GM23338 (cell line): ENCODE measurements around the gene PCBP3. TPM values are rescaled to one million over a fixed set of nuclear protein-coding genes. Genes with fewer than 3 reads are reported as not detected.

Source experiments
- ATAC-seq: fragments of 200-7000 bp; cut with Tn5 transposase; 3 replicates; pipeline ENCODE4 v1.9.1; 2020
- DNase-seq: peaks from one replicate; pipeline ENCODE4 v3.0.0-alpha.2; 2015; ENCODE audit warnings: low spot score
- H2AFZ ChIP-seq: fragments of 200-600 bp; sonication (generic); 2 replicates; pipeline ENCODE4 v1.8.0; 2016; ENCODE audit warnings: antibody characterized with exemption, mild to moderate bottlenecking, moderate library complexity
- H3F3A ChIP-seq: fragments of 200-600 bp; sonication (generic); replicated peaks from 2 replicates; pipeline ENCODE4 v1.8.0; 2017; ENCODE audit warnings: antibody characterized with exemption, mixed run types, low read depth
- H3K27ac ChIP-seq: fragments of 200-600 bp; sonication (generic); 2 replicates; pipeline ENCODE4 v1.6.1; 2016; ENCODE audit warnings: low read depth
- H3K27me3 ChIP-seq: fragments of 200-600 bp; sonication (generic); 2 replicates; pipeline ENCODE4 v1.8.0; 2016; ENCODE audit warnings: mild to moderate bottlenecking, mixed run types, moderate library complexity; ENCODE audit not compliant: insufficient read depth
- H3K36me3 ChIP-seq: fragments of 200-600 bp; sonication (generic); 2 replicates; pipeline ENCODE4 v1.8.0; 2016; ENCODE audit warnings: mild to moderate bottlenecking; ENCODE audit not compliant: insufficient read depth
- H3K4me1 ChIP-seq: fragments of 200-600 bp; sonication (generic); 2 replicates; pipeline ENCODE4 v1.8.0; 2016; ENCODE audit warnings: mild to moderate bottlenecking, moderate library complexity; ENCODE audit not compliant: insufficient read depth
- H3K4me2 ChIP-seq: fragments of 200-600 bp; sonication (generic); 2 replicates; pipeline ENCODE4 v1.7.1; 2017; ENCODE audit warnings: mixed run types
- H3K4me3 ChIP-seq: fragments of 200-600 bp; sonication (generic); 2 replicates; pipeline ENCODE4 v1.6.1; 2016; ENCODE audit warnings: mixed run types
- H3K79me2 ChIP-seq: fragments of 200-600 bp; sonication (generic); replicated peaks from 2 replicates; pipeline ENCODE4 v1.8.0; 2017; ENCODE audit warnings: mild to moderate bottlenecking; ENCODE audit not compliant: insufficient read depth
- H3K9me2 ChIP-seq: fragments of 200-600 bp; sonication (generic); 2 replicates; pipeline ENCODE4 v1.8.0; 2017; ENCODE audit not compliant: insufficient read depth
- H4K20me1 ChIP-seq: fragments of 200-600 bp; sonication (generic); replicated peaks from 2 replicates; pipeline ENCODE4 v1.8.0; 2017; ENCODE audit warnings: mild to moderate bottlenecking; ENCODE audit not compliant: insufficient read depth
- H3K27ac Mint-ChIP-seq: 2 replicates; pipeline ENCODE4 v1.8.0; 2020; ENCODE audit warnings: inconsistent platforms, mild to moderate bottlenecking, moderate library complexity, mixed read lengths
- H3K27me3 Mint-ChIP-seq: 3 replicates; pipeline ENCODE4 v1.8.0; 2022; ENCODE audit warnings: low read depth, mild to moderate bottlenecking, moderate library complexity, mixed read lengths, inconsistent platforms; ENCODE audit not compliant: insufficient read depth, poor library complexity
- H3K36me3 Mint-ChIP-seq: 3 replicates; pipeline ENCODE4 v1.8.0; 2021; ENCODE audit warnings: low read depth, mild to moderate bottlenecking, inconsistent platforms, moderate library complexity, mixed read lengths
- H3K4me1 Mint-ChIP-seq: 3 replicates; pipeline ENCODE4 v1.8.0; 2020; ENCODE audit warnings: mild to moderate bottlenecking, inconsistent platforms, mixed read lengths
- H3K4me3 Mint-ChIP-seq: 3 replicates; pipeline ENCODE4 v1.8.0; 2021; ENCODE audit warnings: moderate library complexity, mild to moderate bottlenecking, inconsistent platforms, mixed read lengths
- H3K9me3 Mint-ChIP-seq: 3 replicates; pipeline ENCODE4 v1.8.0; 2020; ENCODE audit warnings: moderate library complexity, mild to moderate bottlenecking, inconsistent platforms, mixed read lengths
- CREB1 ChIP-seq: fragments of 250-450 bp; sonication (Bioruptor Pico); IDR thresholded peaks from 2 replicates; pipeline ENCODE4 v1.5.0; 2020; ENCODE audit warnings: low read depth, mild to moderate bottlenecking, moderate library complexity
- CTCF ChIP-seq, 2 experiments: fragments of 200-600 bp in 1 of 2; sonication (generic) in 1 of 2; conservative IDR thresholded peaks; 2 replicates each; pipeline versions ENCODE4 v1.5.1 to v1.6.1; 2016 to 2017; ENCODE audit warnings: antibody characterized with exemption in 2 of 2, low read depth in 2 of 2, mild to moderate bottlenecking in 2 of 2, moderate library complexity in 1 of 2
- EZH2 ChIP-seq: fragments of 200-600 bp; sonication (generic); IDR thresholded peaks from one replicate; pipeline ENCODE4 v1.8.0; 2017; ENCODE audit warnings: antibody characterized with exemption, mild to moderate bottlenecking, low read depth; ENCODE audit not compliant: unreplicated experiment
- JUNB ChIP-seq: IDR thresholded peaks from one replicate; pipeline ENCODE4 v1.6.1; 2016; ENCODE audit warnings: antibody characterized with exemption; ENCODE audit not compliant: unreplicated experiment
- NANOG ChIP-seq: IDR thresholded peaks from 2 replicates; pipeline ENCODE4 v1.6.1; 2016; ENCODE audit warnings: antibody characterized with exemption, borderline replicate concordance
- POLR2AphosphoS5 ChIP-seq: IDR thresholded peaks from 2 replicates; pipeline ENCODE4 v1.6.1; 2016; ENCODE audit warnings: antibody characterized with exemption, low read depth
- STAT1 ChIP-seq: IDR thresholded peaks from one replicate; pipeline ENCODE4 v1.6.1; 2016; ENCODE audit warnings: antibody characterized with exemption; ENCODE audit not compliant: unreplicated experiment
- ZNF331 ChIP-seq: fragments of 250-450 bp; sonication (Bioruptor Pico); IDR thresholded peaks from 2 replicates; pipeline ENCODE4 v1.5.0; 2020; ENCODE audit warnings: low read depth, mild to moderate bottlenecking, moderate library complexity
- polyA plus RNA-seq: library from polyadenylated mRNA; unstranded; fragments of >200 nt; fragmentation: Nextera tagmentation; extraction: Ambion mirVana; gene quantifications from 2 replicates; pipeline ENCODE4 v1.2.1, GENCODE V29; 2016
- total RNA-seq: library from RNA; depleted of rRNA; stranded (reverse); fragments of >200 nt; shearing (Covaris generic); gene quantifications from 2 replicates; pipeline ENCODE4 v1.2.3, GENCODE V29; 2014
- TF ChIP-seq, protein P1 (sequence below): IDR thresholded peaks from 2 replicates; pipeline ENCODE4 v1.6.1; 2016; ENCODE audit warnings: antibody characterized with exemption
- TF ChIP-seq, protein P2 (sequence below): fragments of 250-450 bp; sonication (Bioruptor Pico); IDR thresholded peaks from 2 replicates; pipeline ENCODE4 v1.5.0; 2020; ENCODE audit warnings: mild to moderate bottlenecking, moderate library complexity
- TF ChIP-seq, protein P3 (sequence below): IDR thresholded peaks from one replicate; pipeline ENCODE4 v1.6.1; 2018; ENCODE audit warnings: antibody characterized with exemption; ENCODE audit not compliant: unreplicated experiment

PCBP3 gene
- total and polyA plus RNA-seq, 2 experiments from 2014 or later, result 7.1 to 9.1 TPM

DNA sequence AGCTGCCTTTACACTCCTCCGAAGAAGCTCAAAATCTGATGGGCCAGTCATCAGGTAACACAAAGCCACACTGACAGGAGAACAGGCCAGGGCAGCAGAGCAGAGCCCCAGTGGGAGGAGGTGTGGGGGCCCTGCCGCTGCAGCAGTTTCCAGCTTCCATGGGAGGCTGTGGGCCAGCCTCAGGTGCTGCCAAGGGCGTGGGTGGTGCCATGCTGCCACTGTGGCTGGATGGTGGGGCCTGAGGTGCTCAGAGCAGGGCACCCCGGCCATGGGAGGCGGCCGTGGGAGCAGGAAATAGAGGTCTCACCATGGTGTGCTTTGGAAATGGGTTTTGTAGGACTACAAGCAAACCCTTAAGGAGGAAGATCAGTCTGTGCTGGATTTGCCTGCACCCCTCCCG lies 287.3 kb downstream of the PCBP3 start:
- H3K9me2 ChIP-seq, result no peaks in the 10 kb centered on the region
- H3K9me3 Mint-ChIP-seq, result peaks cover 29% of the 10 kb centered on the region

More for the DNA sequence above, 287.3 kb downstream of the PCBP3 start:
- ATAC-seq (no peak), DNase-seq (no peak)
- Histone ChIP-seq H3K27ac (no peak overlapping the region), H3K4me3 (no peak overlapping the region), H3F3A (no peaks in the 10 kb centered on the region), H3K79me2 (no peaks in the 10 kb centered on the region), H3K4me2 (no peak overlapping the region), H3K4me1 (no peaks in the 10 kb centered on the region), H2AFZ (no peak overlapping the region), H4K20me1 (no peaks in the 10 kb centered on the region), H3K36me3 (no peaks in the 10 kb centered on the region), H3K27me3 (no peaks in the 10 kb centered on the region)
- Mint-ChIP-seq H3K36me3 (peaks cover 14% of the 10 kb centered on the region), H3K27me3 (peaks cover 7% of the 10 kb centered on the region), H3K4me1 (no peaks in the 10 kb centered on the region; the same call in 2 of the 3 replicates), H3K27ac (no peak overlapping the region), H3K4me3 (no peak overlapping the region)
- TF ChIP-seq, protein P1, sequence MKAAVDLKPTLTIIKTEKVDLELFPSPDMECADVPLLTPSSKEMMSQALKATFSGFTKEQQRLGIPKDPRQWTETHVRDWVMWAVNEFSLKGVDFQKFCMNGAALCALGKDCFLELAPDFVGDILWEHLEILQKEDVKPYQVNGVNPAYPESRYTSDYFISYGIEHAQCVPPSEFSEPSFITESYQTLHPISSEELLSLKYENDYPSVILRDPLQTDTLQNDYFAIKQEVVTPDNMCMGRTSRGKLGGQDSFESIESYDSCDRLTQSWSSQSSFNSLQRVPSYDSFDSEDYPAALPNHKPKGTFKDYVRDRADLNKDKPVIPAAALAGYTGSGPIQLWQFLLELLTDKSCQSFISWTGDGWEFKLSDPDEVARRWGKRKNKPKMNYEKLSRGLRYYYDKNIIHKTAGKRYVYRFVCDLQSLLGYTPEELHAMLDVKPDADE, result no peak
- TF ChIP-seq ZNF331 (CRISPR knock-in tag) (no peak), EZH2 (no peak), CREB1 (no peak), POLR2AphosphoS5 (no peak), STAT1 (no peak), CTCF (conservative IDR thresholded peaks at IDR 0.05; ENCODE audit: low read depth in 2 of 2) (no peak), JUNB (no peak), NANOG (no peak)
- TF ChIP-seq, protein P2, sequence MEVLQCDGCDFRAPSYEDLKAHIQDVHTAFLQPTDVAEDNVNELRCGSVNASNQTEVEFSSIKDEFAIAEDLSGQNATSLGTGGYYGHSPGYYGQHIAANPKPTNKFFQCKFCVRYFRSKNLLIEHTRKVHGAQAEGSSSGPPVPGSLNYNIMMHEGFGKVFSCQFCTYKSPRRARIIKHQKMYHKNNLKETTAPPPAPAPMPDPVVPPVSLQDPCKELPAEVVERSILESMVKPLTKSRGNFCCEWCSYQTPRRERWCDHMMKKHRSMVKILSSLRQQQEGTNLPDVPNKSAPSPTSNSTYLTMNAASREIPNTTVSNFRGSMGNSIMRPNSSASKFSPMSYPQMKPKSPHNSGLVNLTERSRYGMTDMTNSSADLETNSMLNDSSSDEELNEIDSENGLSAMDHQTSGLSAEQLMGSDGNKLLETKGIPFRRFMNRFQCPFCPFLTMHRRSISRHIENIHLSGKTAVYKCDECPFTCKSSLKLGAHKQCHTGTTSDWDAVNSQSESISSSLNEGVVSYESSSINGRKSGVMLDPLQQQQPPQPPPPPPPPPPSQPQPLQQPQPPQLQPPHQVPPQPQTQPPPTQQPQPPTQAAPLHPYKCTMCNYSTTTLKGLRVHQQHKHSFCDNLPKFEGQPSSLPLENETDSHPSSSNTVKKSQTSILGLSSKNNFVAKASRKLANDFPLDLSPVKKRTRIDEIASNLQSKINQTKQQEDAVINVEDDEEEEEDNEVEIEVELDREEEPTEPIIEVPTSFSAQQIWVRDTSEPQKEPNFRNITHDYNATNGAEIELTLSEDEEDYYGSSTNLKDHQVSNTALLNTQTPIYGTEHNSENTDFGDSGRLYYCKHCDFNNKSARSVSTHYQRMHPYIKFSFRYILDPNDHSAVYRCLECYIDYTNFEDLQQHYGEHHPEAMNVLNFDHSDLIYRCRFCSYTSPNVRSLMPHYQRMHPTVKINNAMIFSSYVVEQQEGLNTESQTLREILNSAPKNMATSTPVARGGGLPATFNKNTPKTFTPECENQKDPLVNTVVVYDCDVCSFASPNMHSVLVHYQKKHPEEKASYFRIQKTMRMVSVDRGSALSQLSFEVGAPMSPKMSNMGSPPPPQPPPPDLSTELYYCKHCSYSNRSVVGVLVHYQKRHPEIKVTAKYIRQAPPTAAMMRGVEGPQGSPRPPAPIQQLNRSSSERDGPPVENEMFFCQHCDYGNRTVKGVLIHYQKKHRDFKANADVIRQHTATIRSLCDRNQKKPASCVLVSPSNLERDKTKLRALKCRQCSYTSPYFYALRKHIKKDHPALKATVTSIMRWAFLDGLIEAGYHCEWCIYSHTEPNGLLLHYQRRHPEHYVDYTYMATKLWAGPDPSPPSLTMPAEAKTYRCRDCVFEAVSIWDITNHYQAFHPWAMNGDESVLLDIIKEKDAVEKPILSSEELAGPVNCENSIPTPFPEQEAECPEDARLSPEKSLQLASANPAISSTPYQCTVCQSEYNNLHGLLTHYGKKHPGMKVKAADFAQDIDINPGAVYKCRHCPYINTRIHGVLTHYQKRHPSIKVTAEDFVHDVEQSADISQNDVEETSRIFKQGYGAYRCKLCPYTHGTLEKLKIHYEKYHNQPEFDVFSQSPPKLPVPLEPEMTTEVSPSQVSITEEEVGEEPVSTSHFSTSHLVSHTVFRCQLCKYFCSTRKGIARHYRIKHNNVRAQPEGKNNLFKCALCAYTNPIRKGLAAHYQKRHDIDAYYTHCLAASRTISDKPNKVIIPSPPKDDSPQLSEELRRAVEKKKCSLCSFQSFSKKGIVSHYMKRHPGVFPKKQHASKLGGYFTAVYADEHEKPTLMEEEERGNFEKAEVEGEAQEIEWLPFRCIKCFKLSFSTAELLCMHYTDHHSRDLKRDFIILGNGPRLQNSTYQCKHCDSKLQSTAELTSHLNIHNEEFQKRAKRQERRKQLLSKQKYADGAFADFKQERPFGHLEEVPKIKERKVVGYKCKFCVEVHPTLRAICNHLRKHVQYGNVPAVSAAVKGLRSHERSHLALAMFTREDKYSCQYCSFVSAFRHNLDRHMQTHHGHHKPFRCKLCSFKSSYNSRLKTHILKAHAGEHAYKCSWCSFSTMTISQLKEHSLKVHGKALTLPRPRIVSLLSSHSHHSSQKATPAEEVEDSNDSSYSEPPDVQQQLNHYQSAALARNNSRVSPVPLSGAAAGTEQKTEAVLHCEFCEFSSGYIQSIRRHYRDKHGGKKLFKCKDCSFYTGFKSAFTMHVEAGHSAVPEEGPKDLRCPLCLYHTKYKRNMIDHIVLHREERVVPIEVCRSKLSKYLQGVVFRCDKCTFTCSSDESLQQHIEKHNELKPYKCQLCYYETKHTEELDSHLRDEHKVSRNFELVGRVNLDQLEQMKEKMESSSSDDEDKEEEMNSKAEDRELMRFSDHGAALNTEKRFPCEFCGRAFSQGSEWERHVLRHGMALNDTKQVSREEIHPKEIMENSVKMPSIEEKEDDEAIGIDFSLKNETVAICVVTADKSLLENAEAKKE, result no peak
- TF ChIP-seq, protein P3, sequence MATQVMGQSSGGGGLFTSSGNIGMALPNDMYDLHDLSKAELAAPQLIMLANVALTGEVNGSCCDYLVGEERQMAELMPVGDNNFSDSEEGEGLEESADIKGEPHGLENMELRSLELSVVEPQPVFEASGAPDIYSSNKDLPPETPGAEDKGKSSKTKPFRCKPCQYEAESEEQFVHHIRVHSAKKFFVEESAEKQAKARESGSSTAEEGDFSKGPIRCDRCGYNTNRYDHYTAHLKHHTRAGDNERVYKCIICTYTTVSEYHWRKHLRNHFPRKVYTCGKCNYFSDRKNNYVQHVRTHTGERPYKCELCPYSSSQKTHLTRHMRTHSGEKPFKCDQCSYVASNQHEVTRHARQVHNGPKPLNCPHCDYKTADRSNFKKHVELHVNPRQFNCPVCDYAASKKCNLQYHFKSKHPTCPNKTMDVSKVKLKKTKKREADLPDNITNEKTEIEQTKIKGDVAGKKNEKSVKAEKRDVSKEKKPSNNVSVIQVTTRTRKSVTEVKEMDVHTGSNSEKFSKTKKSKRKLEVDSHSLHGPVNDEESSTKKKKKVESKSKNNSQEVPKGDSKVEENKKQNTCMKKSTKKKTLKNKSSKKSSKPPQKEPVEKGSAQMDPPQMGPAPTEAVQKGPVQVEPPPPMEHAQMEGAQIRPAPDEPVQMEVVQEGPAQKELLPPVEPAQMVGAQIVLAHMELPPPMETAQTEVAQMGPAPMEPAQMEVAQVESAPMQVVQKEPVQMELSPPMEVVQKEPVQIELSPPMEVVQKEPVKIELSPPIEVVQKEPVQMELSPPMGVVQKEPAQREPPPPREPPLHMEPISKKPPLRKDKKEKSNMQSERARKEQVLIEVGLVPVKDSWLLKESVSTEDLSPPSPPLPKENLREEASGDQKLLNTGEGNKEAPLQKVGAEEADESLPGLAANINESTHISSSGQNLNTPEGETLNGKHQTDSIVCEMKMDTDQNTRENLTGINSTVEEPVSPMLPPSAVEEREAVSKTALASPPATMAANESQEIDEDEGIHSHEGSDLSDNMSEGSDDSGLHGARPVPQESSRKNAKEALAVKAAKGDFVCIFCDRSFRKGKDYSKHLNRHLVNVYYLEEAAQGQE, result no peak
